Measurements from ENCODE around the gene CXCL13.
"Not testable (repeated sequence)": the region's sequence is repeated elsewhere in the genome, so short reads cannot be mapped to it uniquely, and the experiment has no call there.

Gene CXCL13, protein sequence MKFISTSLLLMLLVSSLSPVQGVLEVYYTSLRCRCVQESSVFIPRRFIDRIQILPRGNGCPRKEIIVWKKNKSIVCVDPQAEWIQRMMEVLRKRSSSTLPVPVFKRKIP

DNA sequence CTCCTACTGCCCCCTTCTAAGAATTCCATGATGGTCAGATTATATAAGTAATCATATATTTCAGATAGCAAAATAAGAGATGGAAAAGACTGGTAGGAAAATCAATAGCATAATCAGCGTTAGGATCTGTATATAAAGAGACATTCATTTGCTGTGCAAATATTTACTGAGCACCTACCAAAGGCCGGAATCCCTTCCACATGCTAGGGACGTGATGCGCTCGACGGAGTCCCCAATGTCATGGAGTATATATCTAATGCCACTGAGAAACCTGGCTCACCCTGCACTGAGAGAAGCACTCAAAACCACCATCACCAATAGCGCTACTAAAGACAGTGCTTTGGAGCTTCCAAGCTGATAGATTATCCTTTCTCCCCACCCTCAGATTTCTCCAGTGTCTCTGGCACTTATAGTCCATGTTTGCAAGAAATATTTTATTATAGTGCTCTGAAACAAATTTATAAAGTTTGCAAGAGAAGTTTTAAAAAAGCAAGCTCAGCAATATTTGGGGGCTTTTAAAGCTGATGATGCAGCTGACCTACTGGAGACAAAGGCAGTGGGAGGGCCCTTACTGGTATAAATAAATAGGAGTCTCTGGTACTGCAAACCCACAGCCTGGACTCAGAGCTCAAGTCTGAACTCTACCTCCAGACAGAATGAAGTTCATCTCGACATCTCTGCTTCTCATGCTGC is at the start of gene CXCL13:
Gene CXCL13 (plus strand): TSS at position 611 of the 693 bp plus-strand sequence. CDS start 46 bp downstream, at position 657.
- DNase-seq, result peak; percentile 65

DNA sequence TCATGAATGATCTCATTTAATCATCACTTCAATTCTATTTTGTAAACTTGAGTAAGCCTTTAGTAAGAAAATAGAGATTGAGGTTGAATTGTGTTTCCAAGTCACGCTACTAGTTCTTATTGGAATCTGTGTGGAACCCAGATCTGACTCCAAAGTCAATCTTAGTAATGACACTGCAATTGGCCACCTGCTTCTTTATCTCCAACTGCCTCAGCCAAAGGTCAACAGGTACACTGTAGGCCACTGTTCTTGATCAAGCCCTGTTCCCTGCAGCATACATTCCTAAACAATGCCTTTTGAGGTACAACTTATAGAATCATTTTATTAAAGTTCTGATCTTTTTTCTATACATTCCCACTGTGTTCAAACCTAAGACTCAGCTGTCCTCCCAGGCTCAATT is 45.5 kb upstream of the CXCL13 start:
- no peak for DNase-seq

DNA sequence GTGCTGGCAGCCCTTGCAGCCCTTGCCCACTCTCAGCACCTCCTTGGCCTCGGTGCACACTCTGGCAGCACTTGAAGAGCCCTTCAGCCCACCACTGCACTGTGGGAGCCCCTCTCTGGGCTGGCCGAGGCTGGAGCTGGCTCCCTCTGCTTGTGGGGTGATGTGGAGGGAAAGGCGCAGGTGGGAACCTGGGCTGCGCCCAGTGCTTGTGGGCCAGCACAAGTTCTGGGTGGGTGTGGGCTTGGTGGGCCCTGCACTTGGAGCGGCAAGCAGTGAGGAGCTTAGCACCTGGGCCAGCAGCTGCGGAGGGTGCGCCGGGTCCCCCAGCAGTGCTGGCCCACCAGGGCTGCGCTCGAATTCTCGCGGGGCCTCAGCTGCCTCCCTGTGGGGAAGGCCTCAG is 43.9 kb upstream of the CXCL13 start:
- DNase-seq, result not testable (repeated sequence)

DNA sequence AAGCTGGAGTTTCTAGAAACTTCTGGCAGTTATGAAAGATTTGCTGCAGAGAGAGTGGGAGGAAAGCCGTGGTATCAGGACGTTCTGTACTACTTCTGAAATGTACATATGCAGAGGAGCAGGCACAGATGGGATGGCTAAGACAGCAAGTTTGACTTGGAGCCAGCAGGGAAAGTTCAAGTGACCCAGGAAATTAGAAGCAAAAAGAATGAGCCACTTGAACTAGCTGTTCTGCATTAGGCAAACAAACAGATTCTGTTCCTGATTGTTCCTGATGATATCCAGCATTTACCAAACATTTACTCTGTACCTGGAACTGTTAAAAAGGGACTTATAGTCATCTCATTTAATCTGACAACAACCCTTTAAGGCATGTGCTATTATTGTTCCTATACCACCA is 41.4 kb upstream of the CXCL13 start:
- peak; percentile 37 for DNase-seq

DNA sequence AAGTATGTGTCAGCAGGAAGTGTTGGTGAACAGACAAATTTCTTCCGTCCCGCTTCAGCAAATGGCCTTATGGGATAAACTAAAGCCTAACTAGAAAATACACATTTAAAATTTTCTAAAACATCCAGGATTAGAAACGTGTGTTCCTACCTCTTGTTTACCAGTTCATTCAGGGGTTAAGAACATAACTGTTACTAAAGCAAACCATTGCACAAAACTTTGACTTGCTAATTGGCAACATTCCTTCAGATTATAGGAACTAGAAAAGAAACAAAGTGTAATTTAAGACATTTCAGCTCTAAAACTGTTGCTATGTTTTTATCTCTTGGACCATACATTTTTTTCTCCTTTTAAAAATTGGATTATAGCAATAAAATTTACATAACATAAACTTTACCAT is 39.5 kb upstream of the CXCL13 start:
- DNase-seq, result no peak

DNA sequence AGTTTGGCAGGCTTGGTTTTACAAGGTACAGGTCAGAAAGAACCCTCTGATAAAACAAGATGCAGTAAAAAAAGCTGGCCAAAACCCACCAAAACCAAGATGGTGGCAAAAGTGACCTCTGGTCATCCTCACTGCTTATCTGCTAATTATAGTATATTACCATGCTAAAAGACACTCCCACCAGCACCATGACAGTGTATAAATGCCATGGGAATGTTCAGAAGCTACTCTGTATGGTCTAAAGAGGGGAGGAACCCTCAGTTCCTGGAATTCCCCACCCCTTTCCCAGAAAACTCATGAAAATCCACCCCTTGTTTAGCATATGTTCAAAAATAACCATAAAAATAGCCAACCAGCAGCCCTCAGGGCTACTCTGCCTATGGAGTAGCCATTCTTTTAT is 38.1 kb upstream of the CXCL13 start:
- no peak for DNase-seq

DNA sequence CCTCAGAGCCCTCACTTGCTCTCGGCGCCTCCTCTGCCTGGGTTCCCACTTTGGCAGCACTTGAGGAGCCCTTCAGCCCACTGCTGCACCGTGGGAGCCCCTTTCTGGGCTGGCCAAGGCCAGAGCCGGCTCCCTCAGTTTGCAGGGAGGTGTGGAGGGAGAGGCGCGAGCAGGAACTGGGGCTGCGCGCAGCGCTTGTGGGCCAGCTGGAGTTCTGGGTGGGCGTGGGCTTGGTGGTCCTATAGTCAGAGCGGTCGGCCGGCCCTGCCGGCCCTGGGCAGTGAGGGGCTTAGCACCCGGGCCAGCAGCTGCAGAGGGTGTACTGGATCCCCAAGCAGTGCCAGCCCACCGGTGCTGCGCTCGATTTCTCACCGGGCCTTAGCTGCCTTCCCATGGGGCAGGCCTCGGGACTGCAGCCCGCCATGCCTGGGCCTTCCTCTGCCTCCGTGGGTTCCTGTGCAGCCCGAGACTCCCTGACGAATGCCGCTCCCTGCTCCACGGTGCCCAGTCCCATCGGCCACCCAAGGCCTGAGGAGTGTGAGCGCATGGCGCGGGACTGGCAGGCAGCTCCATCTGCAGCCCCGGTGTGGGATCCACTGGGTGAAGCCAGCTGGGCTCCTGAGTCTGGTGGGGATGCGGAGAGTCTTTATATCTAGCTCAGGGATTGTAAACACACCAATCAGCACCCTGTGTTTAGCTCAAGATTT is 35.0 kb upstream of the CXCL13 start:
- DNase-seq, result not testable (repeated sequence)

DNA sequence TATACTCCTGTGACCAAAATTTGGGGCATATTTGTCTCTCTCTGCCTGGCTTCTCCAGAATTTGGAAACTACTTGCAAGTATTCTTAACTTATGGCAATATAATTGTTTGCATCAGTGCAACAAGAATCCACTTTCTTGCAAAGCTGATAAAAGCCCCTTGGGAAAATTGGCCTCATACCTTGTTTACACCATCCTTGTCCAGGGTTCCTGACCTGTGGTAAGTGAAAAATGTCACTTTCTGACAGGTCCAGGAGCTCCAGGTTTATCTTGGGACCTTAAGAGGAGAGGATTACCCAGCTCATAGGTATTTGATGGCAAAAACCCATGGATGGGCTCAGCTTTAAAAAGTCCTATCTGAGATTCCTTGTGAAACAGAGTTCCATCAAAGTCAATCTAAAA is 29.3 kb upstream of the CXCL13 start:
- DNase-seq, result no peak

DNA sequence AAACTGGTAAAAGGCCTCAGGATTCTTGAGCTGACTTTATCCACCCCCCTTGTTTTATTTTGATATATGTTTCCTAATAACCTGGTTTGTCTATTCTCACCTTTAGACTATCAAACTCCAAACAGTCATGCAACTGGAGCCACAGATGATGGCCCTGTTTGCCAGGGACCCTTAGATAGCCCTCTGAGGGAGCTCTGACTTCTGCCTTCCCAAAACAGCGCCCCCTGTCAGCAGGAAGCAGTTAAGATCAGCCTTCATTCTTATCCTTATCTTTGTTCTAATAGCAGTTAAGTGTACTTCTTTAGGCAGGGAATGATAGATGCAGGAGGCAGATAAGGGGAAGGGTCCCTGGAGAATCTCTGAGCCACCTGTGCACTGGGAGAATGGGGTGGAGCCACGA is 27.5 kb upstream of the CXCL13 start:
- no peak for DNase-seq

DNA sequence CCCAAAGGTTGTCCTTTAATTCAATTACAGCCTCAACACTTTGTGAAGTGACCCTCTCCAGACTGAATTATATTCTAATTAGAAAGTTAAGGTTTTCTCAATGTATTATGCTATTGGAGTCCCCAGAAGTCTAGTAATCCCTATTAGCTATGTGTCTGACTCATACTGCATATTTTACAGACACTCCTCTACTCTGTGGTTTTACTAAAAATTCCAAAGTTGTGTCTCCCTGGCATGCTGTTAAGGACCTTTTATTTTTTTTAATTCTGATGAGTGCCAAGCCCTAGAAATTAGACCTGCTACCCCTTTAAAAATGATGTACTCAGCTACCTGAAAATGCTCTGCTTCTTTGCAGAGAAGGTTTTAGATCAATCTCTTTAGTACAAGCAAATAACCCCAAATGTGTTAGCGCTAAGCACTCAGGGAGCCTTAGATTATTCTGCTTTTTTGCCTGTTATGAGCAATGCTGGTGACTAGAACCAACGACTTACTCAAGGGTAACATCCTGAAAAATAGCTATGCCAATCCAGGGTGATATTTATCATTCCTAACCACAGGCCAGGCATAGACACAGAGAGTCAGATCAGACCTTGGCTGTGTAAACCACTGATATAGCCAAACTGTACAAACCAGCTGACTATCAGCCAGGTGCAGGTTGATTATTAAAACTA is 26.1 kb upstream of the CXCL13 start:
- DNase-seq, result no peak

DNA sequence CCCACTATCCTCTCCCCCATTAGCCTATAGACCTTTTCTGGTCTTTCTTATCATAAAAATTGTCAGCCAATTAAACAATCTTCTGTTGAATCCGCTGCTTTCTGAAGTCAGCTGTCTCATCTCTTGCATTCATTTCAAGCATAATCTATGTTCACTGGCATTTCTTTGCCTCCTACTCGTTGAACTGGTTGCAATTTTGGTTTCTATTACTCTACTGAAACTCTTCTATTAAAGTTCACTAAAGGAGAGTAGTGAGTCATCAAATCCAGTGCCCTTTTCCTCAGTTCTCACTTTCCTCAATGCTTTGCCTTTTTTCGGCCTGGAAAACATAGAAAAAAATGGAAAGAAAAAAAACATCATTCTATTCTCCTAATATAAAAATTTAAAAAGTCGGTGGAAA is 23.9 kb upstream of the CXCL13 start:
- no peak for DNase-seq

DNA sequence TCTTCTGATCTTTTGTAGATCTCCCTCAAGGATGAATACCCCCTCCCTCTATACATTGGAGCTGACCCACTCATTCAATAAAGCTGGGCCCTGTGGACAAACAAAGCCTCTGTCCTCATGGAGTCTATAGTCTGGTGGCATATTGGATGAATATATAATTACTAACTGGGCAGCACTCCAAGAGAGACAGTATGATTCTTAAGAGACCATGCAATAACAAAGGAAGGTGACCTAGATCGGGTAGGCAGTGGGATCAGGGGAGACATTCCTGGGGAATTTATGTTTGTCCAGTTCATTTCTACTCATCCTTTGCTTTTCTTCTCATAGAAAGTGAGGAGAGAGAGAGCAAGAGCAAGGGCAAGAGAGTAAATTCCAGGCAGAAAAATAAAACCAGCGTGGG is 23.5 kb upstream of the CXCL13 start:
- DNase-seq, result no peak

DNA sequence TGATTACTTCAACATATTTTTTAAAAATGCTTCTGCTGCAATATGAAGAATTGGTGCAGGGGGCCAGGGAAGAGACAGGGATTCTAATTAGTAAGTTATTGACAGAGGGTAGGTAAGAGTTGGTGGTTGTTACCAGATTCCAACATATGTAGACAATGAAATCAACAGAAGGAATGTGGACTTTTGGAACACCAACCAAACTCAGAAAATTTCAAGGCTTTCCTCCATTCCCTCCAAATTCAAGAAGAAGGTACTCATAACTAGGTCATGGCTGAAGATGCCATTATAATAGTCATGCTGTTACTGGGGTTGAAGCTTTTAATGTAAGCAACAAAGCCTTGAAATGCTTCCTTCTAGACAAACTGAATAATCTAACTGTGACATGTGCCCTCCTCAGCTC is 22.9 kb upstream of the CXCL13 start:
- no peak for DNase-seq

DNA sequence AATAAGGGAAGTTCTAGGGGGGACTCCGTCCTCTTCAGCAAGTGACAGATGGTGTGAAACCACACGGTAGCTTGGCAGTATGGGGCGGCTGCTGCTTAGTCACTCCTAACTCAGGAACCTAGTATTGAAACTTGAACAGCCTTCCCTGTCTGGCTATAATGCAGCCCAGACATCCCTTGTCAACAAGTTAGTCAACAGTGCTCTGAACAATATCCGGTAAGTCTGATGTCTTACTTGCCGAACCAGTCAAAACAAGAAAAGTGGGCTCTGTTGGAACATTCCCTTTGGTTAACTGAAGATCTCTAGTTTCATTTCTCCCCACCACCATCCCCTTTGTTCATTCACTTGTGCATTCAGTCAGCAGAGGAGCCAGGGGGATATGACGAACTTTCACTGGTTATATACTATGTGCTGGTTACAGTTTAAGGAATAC is 18.7 kb upstream of the CXCL13 start:
- DNase-seq, result peak; percentile 47

DNA sequence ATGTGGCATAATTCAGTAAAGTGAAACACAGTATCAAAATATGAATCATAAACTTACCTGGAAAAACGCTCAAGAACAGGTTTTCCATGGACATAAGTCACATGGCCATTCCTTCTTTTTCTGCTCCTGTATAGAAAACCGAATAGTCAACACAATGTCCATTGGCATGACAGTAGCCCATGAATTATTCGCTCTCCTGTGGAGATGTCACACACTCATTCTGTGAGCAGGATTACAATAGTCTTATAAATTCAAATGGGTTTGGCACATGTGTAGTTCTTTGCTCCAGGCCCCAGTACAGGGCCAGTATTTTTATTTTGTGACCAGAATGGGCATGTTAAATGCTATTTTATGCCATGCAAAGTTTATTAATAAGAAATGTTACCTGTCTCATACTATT is 15.1 kb upstream of the CXCL13 start:
- no peak for DNase-seq

DNA sequence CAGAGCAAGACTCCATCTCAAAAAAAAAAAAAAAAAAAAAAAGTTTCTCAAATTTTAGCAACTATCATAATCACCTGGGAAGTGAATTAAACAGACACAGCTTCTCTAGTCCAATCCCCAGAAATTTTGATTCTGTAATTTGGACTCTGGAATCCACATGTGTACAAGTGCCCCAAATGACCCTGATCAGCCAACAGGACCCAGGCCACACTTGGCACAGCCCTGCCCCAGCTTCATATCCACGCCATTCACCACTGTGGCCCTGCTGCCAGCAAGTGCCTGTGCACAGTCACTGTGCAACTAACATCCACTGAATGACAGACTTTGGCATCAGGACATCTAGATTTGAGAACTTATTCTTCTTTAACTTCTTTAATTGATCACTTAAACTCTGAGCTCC is 14.1 kb upstream of the CXCL13 start:
- no peak for DNase-seq

DNA sequence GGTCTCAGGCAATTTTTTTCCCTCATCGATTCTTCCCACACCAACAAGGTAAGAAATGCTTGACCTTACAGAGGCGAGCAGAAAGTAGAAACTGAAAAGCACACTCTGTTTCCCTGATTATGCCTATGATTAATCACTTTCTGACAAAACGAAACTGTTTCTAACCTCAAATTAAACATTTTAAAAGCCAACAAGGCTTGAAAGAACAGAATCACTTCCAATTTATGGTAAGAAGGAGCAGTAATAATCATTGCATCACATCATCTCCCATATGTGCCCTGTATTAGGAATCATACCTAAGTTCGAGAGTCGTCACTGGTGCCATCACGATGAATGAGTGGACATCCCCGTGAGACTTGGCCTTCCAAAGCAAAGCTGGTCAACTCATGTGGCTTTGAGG is 12.5 kb upstream of the CXCL13 start:
- DNase-seq, result no peak

DNA sequence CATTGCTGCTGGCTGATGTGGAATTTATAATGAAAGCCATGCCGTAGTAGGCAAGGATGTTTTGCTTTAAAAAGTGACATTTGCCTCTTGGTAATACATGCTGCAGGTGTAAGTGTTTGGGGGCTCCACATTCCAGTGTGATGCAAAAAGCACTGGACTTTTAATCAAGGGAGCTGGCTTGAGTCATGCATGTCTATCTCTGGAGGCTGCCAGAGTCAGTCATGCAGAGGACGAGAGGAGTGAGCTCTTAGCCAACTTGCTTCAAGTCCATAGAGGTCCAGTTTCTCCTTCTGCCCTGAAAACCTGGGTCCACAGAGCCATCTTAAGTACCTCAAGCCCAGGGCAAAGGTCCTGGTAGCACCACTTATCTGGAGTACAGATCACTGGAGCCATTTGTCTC is 11.6 kb upstream of the CXCL13 start:
- no peak for DNase-seq

DNA sequence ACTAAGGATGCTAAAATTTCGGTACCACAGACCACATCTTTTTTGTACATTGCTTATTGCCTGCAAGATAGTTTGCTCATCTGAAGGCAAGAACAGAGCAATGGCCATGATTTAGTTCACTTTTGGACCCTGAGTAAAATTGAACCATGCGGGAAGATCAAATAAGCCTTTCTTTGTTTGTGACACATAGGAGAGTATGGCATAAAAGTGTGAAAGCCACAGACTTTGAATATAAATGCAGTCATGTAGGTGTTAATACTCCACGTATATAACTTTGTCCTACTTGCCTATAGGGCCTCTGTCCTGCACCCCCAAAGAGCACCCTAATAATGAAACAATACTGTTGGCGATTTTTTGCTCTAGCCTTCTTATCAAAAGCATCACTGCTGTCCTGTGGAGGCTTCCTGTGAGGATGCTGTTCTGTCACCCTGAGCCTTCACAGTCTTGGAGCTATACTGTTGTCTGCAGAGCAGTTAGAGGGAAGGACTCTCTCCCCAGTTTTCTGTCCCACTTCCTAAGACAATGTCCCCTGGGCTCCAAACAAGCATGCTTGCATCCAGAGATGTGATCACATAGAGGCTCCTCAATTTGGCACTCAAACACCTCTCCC is 10.2 kb upstream of the CXCL13 start:
- no peak for DNase-seq

DNA sequence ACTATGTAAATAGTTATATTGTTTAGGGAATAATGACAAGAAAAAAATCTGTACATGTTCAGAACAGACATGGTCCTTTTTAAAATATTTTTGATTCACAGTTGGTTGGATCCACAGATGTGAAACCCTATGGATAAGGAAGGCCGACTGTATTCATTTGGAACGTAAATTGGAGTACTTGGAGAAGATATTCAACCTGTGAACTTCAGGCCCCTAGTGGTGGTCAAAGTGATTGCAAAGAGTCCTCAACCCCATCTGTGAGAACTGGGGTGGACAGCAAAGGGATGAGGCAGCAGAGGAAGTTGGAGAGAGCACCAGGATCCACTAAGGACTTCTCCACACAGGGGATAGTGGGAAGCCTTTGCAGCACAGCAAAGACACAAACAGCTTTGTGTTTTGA is 6.2 kb upstream of the CXCL13 start:
- peak; percentile 68 for DNase-seq

DNA sequence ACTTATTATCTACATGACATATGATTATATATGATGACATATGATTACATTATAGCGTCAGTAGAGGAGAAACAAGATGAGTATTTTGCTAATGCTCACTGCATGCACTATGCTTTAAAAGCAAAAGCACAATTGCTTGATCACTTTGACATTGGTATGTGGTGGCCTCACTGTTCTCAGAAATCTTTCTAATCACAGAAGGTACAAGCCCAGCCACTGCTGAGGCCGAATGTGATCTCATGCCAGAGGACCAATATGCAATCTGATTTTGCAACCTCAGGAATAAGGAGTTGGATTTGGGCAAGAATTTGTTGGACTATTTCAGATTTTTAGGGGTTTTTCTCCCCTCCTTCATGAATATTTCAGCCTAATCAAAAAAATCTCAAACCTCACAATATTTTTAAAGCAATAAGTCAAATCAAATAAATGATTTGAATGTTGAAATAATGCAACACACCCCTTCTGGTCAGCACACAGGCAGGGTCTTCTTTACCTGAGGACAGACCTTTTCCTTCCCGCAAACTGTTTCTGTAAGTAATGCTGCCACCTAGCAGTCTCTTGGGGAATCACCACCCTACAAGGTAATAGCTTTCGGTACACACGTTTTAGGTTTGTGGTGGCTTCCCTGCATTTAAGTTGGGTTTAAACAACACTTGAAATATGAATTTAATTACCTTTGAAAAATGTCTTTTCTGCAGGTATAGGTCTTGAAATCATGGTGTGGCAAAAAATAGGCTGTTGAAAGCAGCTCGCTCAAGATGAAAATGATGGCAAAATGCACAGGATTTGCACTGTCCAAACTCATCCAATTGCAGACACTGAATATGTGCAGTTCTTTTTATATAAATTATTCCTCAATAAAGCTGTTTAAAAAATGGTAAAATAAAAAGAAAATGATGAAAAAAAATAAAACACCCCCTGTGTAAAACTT is 4.8 kb upstream of the CXCL13 start:
- DNase-seq, result peak; percentile 62

DNA sequence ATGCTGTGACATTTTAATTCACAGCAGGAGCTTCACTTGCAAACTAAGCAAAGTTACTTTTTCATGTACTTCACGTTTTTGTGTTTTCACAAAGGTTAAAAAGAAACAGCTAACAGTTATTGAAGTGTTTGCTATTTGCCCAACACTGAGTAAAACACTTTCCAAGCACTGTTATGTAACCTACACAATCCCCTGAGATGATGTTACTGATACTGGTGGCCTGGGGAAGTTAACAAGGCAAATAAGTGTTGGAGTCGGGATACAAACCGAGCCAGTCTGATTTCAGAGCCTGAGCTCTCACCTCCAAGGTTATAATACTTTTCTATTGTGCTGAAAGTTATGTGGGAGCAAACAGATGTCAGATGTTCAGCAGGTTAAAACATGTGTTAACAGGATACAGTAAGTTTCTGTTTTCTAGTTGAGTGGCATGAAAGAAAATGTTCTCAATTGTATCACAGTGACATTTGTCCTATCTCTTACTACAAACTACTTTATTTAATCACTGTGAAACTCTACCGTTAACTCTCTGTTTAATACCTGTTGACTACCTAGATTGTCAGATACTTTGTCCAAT is 3.9 kb upstream of the CXCL13 start:
- no peak for DNase-seq
